ENCODE results near the gene PCSK2.

PCSK2 gene

DNA sequence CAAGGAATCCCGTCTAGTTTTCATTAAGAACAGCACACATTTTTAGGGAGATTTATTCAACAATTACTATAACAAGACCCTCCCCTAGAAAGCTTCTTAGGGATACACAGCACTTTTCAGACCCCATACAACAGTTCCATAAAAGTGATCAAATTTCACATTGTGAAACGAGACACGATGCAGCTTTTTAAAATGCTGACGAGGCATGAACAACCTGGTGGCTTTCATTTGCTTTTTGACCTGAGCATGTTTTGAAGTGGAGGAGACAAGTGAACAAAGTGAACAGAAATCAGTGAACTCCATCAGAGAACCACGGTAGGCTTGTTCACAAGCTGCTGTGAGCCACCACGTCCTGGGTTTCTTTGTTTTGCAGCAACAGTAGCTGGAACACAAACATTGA is 112.2 kb downstream of the PCSK2 start:
- FAIRE-seq (no peak), DNase-seq (ENCODE audit: insufficient read length, low spot score) (no peak)
- TF ChIP-seq POLR2A (IDR thresholded peaks at IDR 0.05; ENCODE audit: low read depth, low read length), result no peak

DNA sequence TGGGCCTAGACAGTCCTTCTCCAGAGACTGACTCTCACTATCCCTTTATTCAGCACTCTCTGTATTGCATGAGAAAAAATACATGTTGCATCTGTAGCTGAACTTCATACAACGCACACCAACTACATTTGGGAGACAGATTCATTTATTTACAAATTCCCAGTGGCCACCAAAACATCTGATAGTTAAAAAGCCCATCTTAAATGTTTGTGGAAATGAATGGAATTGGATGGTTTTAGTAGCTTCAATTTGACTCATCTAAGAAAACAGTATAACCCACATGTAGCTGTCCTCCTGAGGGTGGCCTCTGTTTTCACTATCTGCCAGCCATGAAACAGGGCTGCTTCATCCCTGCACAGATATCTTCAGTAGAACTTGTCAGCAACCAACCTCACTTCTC is 116.3 kb downstream of the PCSK2 start:
- no peak for DNase-seq (ENCODE audit: insufficient read length, low spot score)
- TF ChIP-seq POLR2A (IDR thresholded peaks at IDR 0.05; ENCODE audit: low read depth, low read length), result no peak
- no peak for FAIRE-seq

DNA sequence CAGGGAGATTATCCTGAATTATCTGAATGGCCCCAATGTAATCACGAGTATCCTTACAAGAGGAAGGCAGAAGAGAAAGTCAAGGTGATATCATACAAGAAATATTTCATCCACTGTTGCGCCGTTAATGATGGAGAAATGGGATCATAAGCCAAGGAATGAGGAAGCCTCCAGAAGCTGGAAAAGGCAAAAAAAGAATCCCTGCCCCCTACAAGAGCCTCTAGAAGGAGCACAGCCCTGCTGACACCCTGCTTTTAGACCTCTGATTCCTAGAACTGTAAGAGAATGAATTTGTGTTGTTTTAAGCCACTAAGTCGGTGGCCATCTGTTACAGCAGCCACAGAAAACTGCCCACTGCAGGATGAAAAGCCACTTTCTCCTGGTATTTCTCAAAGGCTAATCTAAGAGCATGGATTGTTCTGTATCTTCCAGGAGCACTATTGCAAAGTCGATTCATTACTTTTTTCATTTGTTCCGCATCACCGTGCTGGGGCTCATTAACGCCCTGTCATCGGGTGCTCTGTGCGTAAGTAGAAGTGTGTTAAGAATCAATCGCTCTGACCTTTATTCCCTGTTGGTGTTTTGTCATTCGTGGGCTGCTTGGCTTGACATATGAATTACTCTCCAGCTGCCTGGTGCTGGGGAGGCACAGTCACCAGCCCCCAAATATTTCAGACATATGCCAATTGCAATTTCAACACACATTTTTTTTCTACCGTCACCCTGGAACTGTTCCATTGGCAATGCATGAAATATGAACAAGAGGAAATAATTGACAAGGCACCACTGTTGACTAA is 117.0 kb downstream of the PCSK2 start:
- TF ChIP-seq POLR2A (IDR thresholded peaks at IDR 0.05; ENCODE audit: low read depth, low read length), result no peak
- DNase-seq (ENCODE audit: insufficient read length, low spot score), result no peak
- FAIRE-seq, result no peak

DNA sequence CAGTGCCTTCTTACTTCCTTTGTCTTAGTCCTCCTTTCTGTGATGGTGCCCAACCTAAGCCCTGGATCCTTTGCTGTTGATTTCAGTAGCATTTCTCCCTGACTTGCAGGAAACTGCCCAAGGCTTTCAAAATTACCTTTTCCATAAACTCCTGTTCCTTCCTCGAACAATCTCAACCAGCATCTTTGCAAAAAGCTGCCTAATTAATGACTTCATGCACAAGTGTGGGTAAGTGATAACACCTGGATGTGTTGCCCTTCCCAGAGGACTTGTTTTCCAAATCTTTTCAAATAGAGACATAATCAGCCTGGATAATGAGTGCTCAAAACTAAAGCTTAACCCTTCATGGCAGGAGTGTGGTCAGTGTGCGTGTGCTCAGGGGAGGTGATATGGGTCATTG is 118.0 kb downstream of the PCSK2 start:
- FAIRE-seq (no peak), DNase-seq (ENCODE audit: insufficient read length, low spot score) (no peak)
- TF ChIP-seq POLR2A (IDR thresholded peaks at IDR 0.05; ENCODE audit: low read depth, low read length), result no peak

DNA sequence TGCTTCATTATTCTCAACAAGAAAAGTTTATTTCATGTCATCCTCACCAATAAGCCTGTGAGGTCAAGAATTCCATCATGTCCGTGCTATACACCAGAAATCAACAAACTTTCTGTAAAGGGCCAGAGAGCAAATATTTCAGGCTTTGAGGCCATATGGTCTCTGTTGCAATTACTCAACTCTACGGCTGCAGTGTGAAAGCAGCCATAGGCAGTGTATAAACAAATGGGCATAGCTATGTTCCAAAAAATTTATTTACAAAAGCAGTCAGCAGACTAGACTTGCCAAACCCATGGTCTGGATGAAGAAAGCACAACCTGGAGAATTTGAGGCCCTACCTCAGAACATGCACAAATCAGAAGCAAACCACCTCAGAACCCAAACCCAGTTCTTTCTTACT is 118.5 kb downstream of the PCSK2 start:
- TF ChIP-seq POLR2A (IDR thresholded peaks at IDR 0.05; ENCODE audit: low read depth, low read length), result no peak
- DNase-seq (ENCODE audit: insufficient read length, low spot score), result no peak
- no peak for FAIRE-seq

DNA sequence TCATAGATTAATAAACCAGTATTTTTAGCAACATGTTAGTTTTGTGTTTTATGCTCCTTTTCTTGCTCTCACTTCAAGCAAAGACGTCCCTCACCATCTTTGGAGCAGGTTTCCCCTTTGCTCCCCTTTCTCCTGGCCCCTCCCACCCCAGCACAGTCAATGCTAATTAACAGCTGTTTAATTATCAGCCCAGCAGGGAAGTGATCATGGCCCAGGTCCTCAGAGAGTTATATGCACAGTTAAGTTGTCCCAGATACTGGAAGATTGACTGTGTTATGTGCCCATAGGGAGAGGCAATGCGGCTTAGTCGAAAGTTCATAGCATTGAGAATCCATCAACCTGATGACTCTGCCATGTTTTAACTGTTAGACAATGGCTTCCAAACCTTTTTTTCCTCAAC is 123.5 kb downstream of the PCSK2 start:
- FAIRE-seq (no peak), DNase-seq (ENCODE audit: insufficient read length, low spot score) (no peak)
- TF ChIP-seq POLR2A (IDR thresholded peaks at IDR 0.05; ENCODE audit: low read depth, low read length), result no peak

DNA sequence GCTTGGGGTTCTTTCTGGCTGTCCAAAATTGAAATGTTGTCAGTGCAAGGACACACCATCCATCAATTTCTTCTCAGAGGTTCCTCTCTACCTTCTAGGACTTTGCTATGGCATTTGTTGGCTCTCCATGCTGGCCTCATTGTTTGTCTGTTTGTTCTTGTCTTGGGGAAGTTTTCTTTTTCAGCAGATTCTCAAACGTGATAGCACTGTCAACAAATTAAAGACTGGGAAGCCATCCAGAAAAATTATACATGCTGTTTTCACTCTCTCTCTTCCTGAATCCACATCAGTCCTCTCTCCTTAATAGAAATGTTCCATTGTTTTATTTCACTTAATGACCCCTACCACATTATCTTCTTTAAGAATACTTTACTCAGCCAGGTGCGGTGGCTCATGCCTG is 130.4 kb downstream of the PCSK2 start:
- FAIRE-seq (no peak), DNase-seq (ENCODE audit: insufficient read length, low spot score) (no peak)
- TF ChIP-seq POLR2A (IDR thresholded peaks at IDR 0.05; ENCODE audit: low read depth, low read length), result no peak

DNA sequence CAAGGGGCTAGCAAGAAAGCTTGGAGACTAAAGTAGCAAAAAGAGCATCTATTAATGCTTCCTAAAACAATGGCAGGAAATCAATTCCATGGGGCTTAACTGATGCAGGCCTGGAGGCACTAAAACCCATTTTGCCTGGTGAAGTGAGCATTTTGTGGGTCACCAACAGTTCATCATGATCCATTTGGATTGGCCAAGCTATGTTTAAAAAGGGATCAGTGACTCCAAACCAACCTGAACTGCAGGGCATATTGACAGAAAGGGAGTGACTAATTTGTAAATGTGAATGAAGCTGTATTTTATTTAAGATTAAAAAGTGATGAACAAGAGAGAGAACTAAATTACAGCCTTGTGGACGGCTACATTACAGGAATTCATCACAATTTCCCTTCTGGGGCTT is 132.0 kb downstream of the PCSK2 start:
- FAIRE-seq, result no peak
- TF ChIP-seq POLR2A (IDR thresholded peaks at IDR 0.05; ENCODE audit: low read depth, low read length), result no peak
- no peak for DNase-seq (ENCODE audit: insufficient read length, low spot score)

DNA sequence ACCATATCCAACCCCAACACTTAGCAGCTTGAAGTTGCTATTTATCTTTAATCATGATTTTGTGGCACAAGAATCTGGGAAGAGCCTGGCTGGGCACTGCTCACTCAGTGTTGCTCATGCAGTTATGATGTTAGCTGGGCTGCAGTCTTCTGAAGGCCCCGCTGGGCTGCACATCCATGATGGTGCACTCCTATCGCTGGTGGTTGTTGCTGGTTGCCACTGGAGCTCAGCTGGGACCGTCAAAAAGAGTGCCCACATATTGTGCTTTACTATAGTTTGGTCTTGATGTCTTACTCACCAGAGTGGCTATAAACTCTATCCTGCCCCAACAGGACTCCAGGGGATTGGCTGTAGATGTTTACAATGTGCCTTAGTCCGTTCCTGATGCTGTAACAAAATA is 137.8 kb downstream of the PCSK2 start:
- TF ChIP-seq POLR2A (IDR thresholded peaks at IDR 0.05; ENCODE audit: low read depth, low read length), result no peak
- no peak for FAIRE-seq
- DNase-seq (ENCODE audit: insufficient read length, low spot score), result no peak

DNA sequence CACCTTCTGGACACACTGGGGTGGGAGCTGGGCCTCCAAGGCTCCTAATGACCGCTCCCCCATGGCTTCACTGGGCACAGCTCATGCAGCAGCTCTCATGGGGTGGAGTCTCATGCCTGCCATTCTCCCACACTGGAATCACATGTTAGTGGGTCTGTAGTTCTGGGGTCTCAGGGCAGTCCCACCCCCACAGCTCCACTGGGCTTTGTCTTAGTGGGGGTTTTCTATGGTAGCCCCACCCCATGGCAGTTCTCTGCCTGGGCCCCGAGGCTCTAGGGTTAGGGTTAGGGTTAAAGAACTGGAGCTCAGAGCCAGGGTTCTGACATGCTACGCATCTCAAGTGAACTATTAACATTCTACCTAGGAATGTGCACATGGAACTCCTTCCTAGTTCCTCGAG is 139.0 kb downstream of the PCSK2 start:
- DNase-seq (ENCODE audit: insufficient read length, low spot score) (no peak), FAIRE-seq (no peak)
- TF ChIP-seq POLR2A (IDR thresholded peaks at IDR 0.05; ENCODE audit: low read depth, low read length), result no peak

DNA sequence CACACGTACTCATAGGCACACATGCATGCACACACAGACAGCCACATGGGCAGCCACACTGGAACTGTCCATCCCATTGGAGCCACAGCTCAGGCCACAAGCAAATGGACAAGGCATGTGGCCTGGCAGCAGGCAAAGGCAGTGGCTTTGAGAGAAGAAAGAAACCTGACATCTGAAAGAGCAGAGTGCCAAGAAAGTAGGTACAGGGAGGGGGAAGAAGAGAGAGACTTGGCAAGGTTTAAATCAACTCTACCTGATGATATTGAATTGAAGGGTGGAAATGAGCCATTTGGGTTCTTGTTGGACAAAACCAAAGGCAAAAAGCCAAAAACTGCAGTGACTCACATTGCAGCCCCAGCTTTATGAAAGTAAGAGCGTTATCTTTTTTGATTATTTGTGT is 142.7 kb downstream of the PCSK2 start:
- no peak for FAIRE-seq
- no peak for DNase-seq (ENCODE audit: insufficient read length, low spot score)
- no peak for TF ChIP-seq POLR2A (IDR thresholded peaks at IDR 0.05; ENCODE audit: low read depth, low read length)

DNA sequence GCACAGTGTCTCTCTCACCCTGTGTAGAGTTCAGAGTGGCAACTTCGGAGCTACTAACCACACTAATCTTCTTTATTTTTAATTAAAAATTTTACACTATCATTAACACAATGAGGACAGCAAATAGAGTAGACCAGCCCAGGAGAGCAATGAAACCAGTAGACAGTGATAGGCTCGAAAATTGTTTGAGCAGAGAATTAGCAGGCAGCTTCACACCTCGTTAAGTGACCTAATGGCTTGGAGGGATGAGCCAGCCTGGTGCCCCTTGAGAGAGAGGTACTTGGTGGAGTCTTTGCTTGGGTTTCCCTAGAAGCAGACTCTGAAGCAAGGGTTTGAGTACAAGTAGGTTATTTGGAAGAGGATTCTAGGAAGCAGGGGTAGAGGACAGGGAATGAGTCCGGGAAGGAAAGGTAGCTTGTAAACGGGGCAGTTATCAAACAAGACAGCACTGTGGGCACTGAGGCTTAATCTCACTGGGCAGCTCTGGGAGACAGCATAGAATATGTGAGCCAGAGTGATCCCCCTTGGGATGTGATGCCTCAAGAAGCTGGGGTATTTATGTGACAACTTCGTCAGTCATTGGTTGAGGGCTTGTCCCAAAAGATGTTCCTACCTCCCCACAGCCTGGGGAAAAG is 146.1 kb downstream of the PCSK2 start:
- FAIRE-seq (no peak), DNase-seq (ENCODE audit: insufficient read length, low spot score) (no peak)
- no peak for TF ChIP-seq POLR2A (IDR thresholded peaks at IDR 0.05; ENCODE audit: low read depth, low read length)

DNA sequence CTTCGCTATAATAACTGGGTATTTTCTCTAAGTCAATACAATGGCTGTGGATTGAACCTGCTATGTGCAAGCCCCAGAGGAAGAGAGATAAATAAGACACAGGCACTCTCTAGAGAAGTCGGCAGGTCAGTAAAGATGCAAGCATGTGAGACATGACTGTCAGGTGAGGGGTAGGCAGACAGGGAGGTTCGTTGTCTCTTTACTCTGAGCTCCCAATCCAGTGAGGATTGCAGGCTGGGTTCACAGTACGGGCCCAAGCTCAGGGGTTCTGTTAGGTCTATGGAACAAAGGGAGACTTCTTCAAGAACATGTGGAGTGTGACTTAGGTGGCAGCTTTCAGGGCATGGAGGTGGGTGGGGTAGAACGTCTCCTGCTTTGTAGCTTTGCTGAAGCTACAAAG is 147.2 kb downstream of the PCSK2 start:
- TF ChIP-seq POLR2A (IDR thresholded peaks at IDR 0.05; ENCODE audit: low read depth, low read length), result no peak
- no peak for DNase-seq (ENCODE audit: insufficient read length, low spot score)
- no peak for FAIRE-seq

DNA sequence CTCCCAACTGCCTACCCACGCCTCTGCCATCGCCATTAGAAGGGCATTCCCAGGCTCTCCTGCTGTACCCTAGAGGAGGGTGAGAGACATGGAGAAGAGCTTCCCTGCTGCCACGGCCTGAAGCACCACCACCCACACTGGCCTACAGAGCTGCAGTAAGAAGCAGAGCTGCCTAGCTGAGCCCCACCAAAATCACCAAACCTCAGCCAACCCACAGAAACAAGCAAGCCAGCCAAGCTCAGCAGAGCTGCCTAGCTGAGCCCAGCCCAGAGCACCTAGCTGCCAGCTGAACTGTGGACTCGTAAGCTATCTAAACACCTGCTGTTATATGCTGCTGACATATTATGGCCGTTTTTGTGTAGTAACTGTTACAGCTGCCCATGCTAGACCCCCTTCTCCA is 149.2 kb downstream of the PCSK2 start:
- FAIRE-seq (no peak), DNase-seq (ENCODE audit: insufficient read length, low spot score) (no peak)
- TF ChIP-seq POLR2A (IDR thresholded peaks at IDR 0.05; ENCODE audit: low read depth, low read length), result no peak

DNA sequence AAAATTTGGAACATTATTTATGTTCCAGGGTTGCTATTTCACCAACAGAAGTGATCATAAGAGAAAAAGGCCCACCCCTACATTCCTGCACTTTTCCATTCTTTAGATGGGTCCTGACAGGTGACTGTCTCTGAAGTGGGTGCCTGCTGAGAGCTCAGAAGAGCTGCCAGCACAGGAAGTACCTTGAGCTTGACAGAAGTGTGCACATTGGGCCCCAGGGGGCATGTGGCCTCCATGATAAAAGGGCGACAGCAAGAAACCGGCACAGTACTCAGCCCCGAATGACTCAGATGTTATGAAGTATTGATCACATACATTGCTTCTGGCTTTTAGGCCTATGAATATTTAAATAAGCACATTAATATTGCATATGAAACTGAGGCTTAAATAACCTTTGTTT is 150.4 kb downstream of the PCSK2 start:
- TF ChIP-seq POLR2A (IDR thresholded peaks at IDR 0.05; ENCODE audit: low read depth, low read length), result no peak
- DNase-seq (ENCODE audit: insufficient read length, low spot score), result no peak
- no peak for FAIRE-seq
